ENCODE measurements around the gene THUMPD3. TPM values are rescaled to one million over a fixed set of nuclear protein-coding genes. Genes with fewer than 3 reads are reported as not detected.

THUMPD3 gene
- total RNA-seq, 1 donor from 2014 or later, result 24.4 TPM

- Histone ChIP-seq H3K4me1 (no peaks in the 10 kb centered on the region), H3K9me3 (no peaks in the 10 kb centered on the region), H3K27ac (no peak overlapping the region), H3K4me3 (no peak overlapping the region), H3K27me3 (no peaks in the 10 kb centered on the region), H3K36me3 (no peaks in the 10 kb centered on the region)
- intact Hi-C loops (cut with DNase I), result no loop called here
- DNase-seq (ENCODE audit: low spot score in 2 of 2), result no peak
- TF ChIP-seq, protein P1, sequence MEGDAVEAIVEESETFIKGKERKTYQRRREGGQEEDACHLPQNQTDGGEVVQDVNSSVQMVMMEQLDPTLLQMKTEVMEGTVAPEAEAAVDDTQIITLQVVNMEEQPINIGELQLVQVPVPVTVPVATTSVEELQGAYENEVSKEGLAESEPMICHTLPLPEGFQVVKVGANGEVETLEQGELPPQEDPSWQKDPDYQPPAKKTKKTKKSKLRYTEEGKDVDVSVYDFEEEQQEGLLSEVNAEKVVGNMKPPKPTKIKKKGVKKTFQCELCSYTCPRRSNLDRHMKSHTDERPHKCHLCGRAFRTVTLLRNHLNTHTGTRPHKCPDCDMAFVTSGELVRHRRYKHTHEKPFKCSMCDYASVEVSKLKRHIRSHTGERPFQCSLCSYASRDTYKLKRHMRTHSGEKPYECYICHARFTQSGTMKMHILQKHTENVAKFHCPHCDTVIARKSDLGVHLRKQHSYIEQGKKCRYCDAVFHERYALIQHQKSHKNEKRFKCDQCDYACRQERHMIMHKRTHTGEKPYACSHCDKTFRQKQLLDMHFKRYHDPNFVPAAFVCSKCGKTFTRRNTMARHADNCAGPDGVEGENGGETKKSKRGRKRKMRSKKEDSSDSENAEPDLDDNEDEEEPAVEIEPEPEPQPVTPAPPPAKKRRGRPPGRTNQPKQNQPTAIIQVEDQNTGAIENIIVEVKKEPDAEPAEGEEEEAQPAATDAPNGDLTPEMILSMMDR (IDR thresholded peaks at IDR 0.05), result no peak
Measured at GRCh38 chr3:9347887-9348286, 15.0 kb upstream of the THUMPD3 start.

DNA sequence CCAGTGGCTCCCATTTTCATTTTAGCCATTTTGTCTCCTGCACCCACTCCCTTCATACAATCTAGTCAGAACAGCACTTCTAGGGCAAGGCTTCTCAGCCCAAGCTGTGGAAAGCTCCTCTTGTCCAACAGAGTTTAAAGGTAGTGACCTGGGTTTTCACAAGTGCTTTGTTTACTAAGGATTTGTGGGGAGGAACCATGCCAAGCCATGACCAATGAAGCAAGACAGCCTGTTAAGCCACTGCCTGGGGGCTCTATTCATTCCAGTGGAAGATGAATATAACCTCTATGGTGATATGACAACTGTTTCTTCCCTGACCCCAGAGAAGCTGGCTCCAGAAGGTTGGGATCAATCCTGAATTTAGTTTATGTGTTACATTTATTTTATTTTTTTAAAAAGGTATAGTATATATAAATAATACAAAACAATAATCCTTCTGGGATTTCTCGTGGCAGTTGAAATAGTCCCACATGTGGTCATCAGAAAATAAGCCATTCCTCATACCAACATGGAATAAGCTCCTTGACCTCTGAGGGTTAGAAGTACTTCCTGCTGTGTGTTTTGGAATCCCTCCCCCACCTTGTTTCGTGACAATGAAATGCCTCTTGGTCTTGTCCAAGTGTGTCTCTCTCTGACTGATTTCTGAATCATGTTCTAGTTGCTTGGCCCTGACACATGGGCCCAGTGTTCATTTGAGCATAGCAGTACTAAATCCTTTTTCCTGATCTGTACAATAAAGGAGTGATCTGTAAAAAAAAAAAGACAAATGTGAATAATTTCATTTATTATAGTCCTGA lies 13.3 kb upstream of the THUMPD3 start:
- TF ChIP-seq, protein P1 (IDR thresholded peaks at IDR 0.05), result no peak
- Histone ChIP-seq H3K4me1 (no peaks in the 10 kb centered on the region), H3K36me3 (no peaks in the 10 kb centered on the region), H3K4me3 (no peak overlapping the region), H3K27me3 (no peaks in the 10 kb centered on the region), H3K9me3 (no peaks in the 10 kb centered on the region), H3K27ac (no peak overlapping the region)
- no peak for DNase-seq (ENCODE audit: low spot score in 2 of 2)
- intact Hi-C loops (cut with DNase I), result no loop called here

DNA sequence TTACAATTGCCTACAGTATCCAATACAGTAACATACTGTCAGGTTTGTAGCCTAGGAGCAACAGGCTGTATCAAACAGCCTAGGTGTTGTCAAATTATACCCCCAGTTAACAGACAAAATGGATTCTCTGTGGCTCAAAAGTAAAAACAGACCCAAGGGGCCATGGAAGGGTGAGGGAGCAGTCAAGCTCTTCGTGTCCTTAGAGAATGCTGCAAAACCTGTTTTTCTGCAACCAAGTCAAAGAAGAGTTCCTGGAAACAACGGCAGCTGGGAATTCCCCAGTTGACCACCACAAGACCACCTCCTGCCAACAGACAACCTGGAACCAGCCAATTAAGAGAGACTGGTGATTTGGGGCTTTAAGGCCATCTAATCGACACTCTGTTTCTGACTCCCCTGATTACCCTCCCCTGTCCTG lies 11.1 kb upstream of the THUMPD3 start:
- H3K4me3 ChIP-seq, result no peak overlapping the region
- intact Hi-C loops (cut with DNase I), result no loop called here
- DNase-seq (ENCODE audit: low spot score in 2 of 2), result no peak
- H3K9me3 ChIP-seq, result no peaks in the 10 kb centered on the region
- H3K27ac ChIP-seq, result no peak overlapping the region
- TF ChIP-seq, protein P1 (IDR thresholded peaks at IDR 0.05), result no peak
- H3K36me3 ChIP-seq, result no peaks in the 10 kb centered on the region
- H3K27me3 ChIP-seq, result no peaks in the 10 kb centered on the region
- H3K4me1 ChIP-seq, result no peaks in the 10 kb centered on the region

GRCh38 chr3:9352917-9353752 lies 9.7 kb upstream of the THUMPD3 start:
- DNase-seq (ENCODE audit: low spot score in 2 of 2), result peak in 1 of 2 donors; percentile 80
- TF ChIP-seq, protein P1 (IDR thresholded peaks at IDR 0.05), result peak; percentile 66 to 86 (median 86)
- no peaks in the 10 kb centered on the region for H3K9me3 ChIP-seq
- H3K4me1 ChIP-seq, result no peaks in the 10 kb centered on the region
- H3K36me3 ChIP-seq, result no peaks in the 10 kb centered on the region
- intact Hi-C loops (cut with DNase I), result no loop called here
- no peak overlapping the region for H3K4me3 ChIP-seq
- H3K27me3 ChIP-seq, result no peaks in the 10 kb centered on the region
- H3K27ac ChIP-seq, result no peak overlapping the region

- intact Hi-C loops (cut with DNase I), result loop anchor here (5.0 kb wide), 2 partner anchors 60 to 285 kb away; partner anchors contain the start of gene MTMR14
- no peaks in the 10 kb centered on the region for H3K27me3 ChIP-seq
- H3K4me3 ChIP-seq, result peak overlapping the region in 1 of 2 donors; percentile 66
Measured at GRCh38 chr3:9361691-9362388, 1.0 kb upstream of the THUMPD3 start.

More at GRCh38 chr3:9361691-9362388, 1.0 kb upstream of the THUMPD3 start:
- TF ChIP-seq, protein P1 (IDR thresholded peaks at IDR 0.05), result no peak
- Histone ChIP-seq H3K9me3 (no peaks in the 10 kb centered on the region), H3K36me3 (peaks cover 8 to 23% of the 10 kb centered on the region in 2 donors), H3K4me1 (peaks cover 0 to 17% of the 10 kb centered on the region in 2 donors), H3K27ac (peak overlapping the region; percentile 80 to 94)
- DNase-seq (ENCODE audit: low spot score in 2 of 2), result no peak

Data from ascending aorta (tissue), 2 donors.